ENCODE data around the gene SMIM20.

The SMIM20 gene

GRCh38 chr4:25913056-25913850 lies 767 bp upstream of the SMIM20 start:
- no peaks in the 10 kb centered on the region for H3K27me3 ChIP-seq (replicated peaks; ENCODE audit: insufficient read depth, low read length)
- H2AFZ ChIP-seq (ENCODE audit: low read length): peak overlapping the region; percentile 92
- no peaks in the 10 kb centered on the region for H3K9me2 ChIP-seq (replicated peaks; ENCODE audit: insufficient read depth, low read length)
- H3K4me1 ChIP-seq (ENCODE audit: low read length): peaks cover 11% of the 10 kb centered on the region; the same call in 1 of the 2 replicates
- H3K4me2 ChIP-seq (ENCODE audit: low read depth, low read length): peak overlapping the region; percentile 98
- H3K36me3 ChIP-seq (replicated peaks; ENCODE audit: insufficient read depth, low read length): no peaks in the 10 kb centered on the region
- peaks cover 4% of the 10 kb centered on the region; the same call in 1 of the 2 replicates for H3F3A ChIP-seq (ENCODE audit: insufficient read depth, low read length)
- peak overlapping the region; percentile 69; the same call in 1 of the 2 replicates for H3K9ac ChIP-seq (ENCODE audit: low read length)
- peak overlapping the region; percentile 80 for H3K4me3 ChIP-seq (ENCODE audit: low read length)
- H3K27ac ChIP-seq (ENCODE audit: low read length): no peak overlapping the region
- no peaks in the 10 kb centered on the region for H3K79me2 ChIP-seq (ENCODE audit: low read length)
- peak; percentile 33 for DNase-seq
- TF ChIP-seq CTCF (IDR thresholded peaks at IDR 0.05; ENCODE audit: low read length) (no peak), EZH2phosphoT487 (IDR thresholded peaks at IDR 0.05; ENCODE audit: low read length) (no peak), EZH2 (optimal IDR thresholded peaks at IDR 0.05; ENCODE audit: low read depth, low read length) (no peak)
- no peaks in the 10 kb centered on the region for H3K9me3 ChIP-seq (replicated peaks; ENCODE audit: insufficient read depth, low read length)
- no peaks in the 10 kb centered on the region for H4K20me1 ChIP-seq (ENCODE audit: insufficient read depth, low read length)

GRCh38 chr4:25914670-25915352 lies 791 bp downstream of the SMIM20 start:
- H2AFZ ChIP-seq (ENCODE audit: low read length): peak overlapping the region; percentile 95
- H3K9ac ChIP-seq (ENCODE audit: low read length): peak overlapping the region; percentile 69
- peak overlapping the region; percentile 98 for H3K4me2 ChIP-seq (ENCODE audit: low read depth, low read length)
- H3K9me2 ChIP-seq (replicated peaks; ENCODE audit: insufficient read depth, low read length): no peaks in the 10 kb centered on the region
- no peak for TF ChIP-seq EZH2 (optimal IDR thresholded peaks at IDR 0.05; ENCODE audit: low read depth, low read length)
- TF ChIP-seq EZH2phosphoT487 (IDR thresholded peaks at IDR 0.05; ENCODE audit: low read length): no peak
- no peak for TF ChIP-seq CTCF (IDR thresholded peaks at IDR 0.05; ENCODE audit: low read length)
- no peaks in the 10 kb centered on the region for H4K20me1 ChIP-seq (ENCODE audit: insufficient read depth, low read length)
- peak overlapping the region; percentile 80 for H3K4me3 ChIP-seq (ENCODE audit: low read length)
- peaks cover 11% of the 10 kb centered on the region; the same call in 1 of the 2 replicates for H3K4me1 ChIP-seq (ENCODE audit: low read length)
- peaks cover 4% of the 10 kb centered on the region; the same call in 1 of the 2 replicates for H3F3A ChIP-seq (ENCODE audit: insufficient read depth, low read length)
- no peaks in the 10 kb centered on the region for H3K79me2 ChIP-seq (ENCODE audit: low read length)
- H3K27ac ChIP-seq (ENCODE audit: low read length): peak overlapping the region; percentile 86
- H3K36me3 ChIP-seq (replicated peaks; ENCODE audit: insufficient read depth, low read length): no peaks in the 10 kb centered on the region
- no peak for DNase-seq
- H3K9me3 ChIP-seq (replicated peaks; ENCODE audit: insufficient read depth, low read length): no peaks in the 10 kb centered on the region
- no peaks in the 10 kb centered on the region for H3K27me3 ChIP-seq (replicated peaks; ENCODE audit: insufficient read depth, low read length)

GRCh38 chr4:25915353-25915705 lies 1.3 kb downstream of the SMIM20 start:
- H4K20me1 ChIP-seq (ENCODE audit: insufficient read depth, low read length): no peaks in the 10 kb centered on the region
- peaks cover 4% of the 10 kb centered on the region; the same call in 1 of the 2 replicates for H3F3A ChIP-seq (ENCODE audit: insufficient read depth, low read length)
- no peaks in the 10 kb centered on the region for H3K9me3 ChIP-seq (replicated peaks; ENCODE audit: insufficient read depth, low read length)
- no peaks in the 10 kb centered on the region for H3K36me3 ChIP-seq (replicated peaks; ENCODE audit: insufficient read depth, low read length)
- no peak overlapping the region for H3K4me2 ChIP-seq (ENCODE audit: low read depth, low read length)
- H3K9ac ChIP-seq (ENCODE audit: low read length): no peak overlapping the region
- peaks cover 11% of the 10 kb centered on the region; the same call in 1 of the 2 replicates for H3K4me1 ChIP-seq (ENCODE audit: low read length)
- no peak for DNase-seq
- no peak overlapping the region for H2AFZ ChIP-seq (ENCODE audit: low read length)
- no peak for TF ChIP-seq CTCF (IDR thresholded peaks at IDR 0.05; ENCODE audit: low read length)
- no peak for TF ChIP-seq EZH2 (optimal IDR thresholded peaks at IDR 0.05; ENCODE audit: low read depth, low read length)
- TF ChIP-seq EZH2phosphoT487 (IDR thresholded peaks at IDR 0.05; ENCODE audit: low read length): no peak
- H3K79me2 ChIP-seq (ENCODE audit: low read length): no peaks in the 10 kb centered on the region
- H3K27me3 ChIP-seq (replicated peaks; ENCODE audit: insufficient read depth, low read length): no peaks in the 10 kb centered on the region
- no peak overlapping the region for H3K4me3 ChIP-seq (ENCODE audit: low read length)
- H3K27ac ChIP-seq (ENCODE audit: low read length): no peak overlapping the region
- H3K9me2 ChIP-seq (replicated peaks; ENCODE audit: insufficient read depth, low read length): no peaks in the 10 kb centered on the region

All from MM.1S (cell line).